LNCAP (cell line): Measurements from ENCODE around the gene ORAI3.

Experiments used
- CTCF ChIP-seq: fragments of 450-650 bp; IDR thresholded peaks from 2 replicates; pipeline ENCODE4 v1.5.1; 2017; ENCODE audit warnings: mild to moderate bottlenecking

Gene ORAI3

DNA sequence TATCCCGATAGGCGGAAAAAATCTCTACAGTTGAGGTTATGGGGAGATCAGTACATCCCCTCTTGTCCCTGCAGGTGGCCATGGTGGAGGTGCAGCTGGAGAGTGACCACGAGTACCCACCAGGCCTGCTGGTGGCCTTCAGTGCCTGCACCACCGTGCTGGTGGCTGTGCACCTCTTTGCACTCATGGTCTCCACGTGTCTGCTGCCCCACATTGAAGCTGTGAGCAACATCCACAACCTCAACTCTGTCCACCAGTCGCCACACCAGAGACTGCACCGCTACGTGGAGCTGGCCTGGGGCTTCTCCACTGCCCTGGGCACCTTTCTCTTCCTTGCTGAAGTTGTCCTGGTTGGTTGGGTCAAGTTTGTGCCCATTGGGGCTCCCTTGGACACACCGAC lies 4.2 kb downstream of the ORAI3 start:
- no peak for TF ChIP-seq CTCF

DNA sequence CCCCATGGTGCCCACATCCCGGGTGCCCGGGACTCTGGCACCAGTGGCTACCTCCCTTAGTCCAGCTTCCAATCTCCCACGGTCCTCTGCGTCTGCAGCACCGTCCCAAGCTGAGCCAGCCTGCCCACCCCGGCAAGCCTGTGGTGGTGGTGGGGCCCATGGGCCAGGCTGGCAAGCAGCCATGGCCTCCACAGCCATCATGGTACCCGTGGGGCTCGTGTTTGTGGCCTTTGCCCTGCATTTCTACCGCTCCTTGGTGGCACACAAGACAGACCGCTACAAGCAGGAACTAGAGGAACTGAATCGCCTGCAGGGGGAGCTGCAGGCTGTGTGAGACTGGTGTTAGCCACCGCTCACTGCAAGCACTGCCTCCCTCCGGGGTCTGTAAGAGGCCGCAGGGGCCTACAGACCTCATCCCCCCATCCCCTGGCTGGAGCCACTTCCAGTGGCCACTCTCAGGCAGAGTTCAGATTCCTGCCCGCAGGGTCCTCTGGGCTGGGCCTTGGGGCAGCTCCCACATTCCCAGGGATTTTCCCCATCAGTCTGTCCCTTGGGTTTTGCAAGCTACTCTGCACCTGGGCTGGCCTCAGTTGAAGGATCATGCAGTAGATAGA lies 4.8 kb downstream of the ORAI3 start:
- peak; percentile 52 for TF ChIP-seq CTCF

- TF ChIP-seq CTCF = no peak
Measured at GRCh38 chr16:30954993-30955392, 6.1 kb downstream of the ORAI3 start.

- TF ChIP-seq CTCF = no peak
Measured at GRCh38 chr16:30956601-30957455, 8.0 kb downstream of the ORAI3 start.

DNA sequence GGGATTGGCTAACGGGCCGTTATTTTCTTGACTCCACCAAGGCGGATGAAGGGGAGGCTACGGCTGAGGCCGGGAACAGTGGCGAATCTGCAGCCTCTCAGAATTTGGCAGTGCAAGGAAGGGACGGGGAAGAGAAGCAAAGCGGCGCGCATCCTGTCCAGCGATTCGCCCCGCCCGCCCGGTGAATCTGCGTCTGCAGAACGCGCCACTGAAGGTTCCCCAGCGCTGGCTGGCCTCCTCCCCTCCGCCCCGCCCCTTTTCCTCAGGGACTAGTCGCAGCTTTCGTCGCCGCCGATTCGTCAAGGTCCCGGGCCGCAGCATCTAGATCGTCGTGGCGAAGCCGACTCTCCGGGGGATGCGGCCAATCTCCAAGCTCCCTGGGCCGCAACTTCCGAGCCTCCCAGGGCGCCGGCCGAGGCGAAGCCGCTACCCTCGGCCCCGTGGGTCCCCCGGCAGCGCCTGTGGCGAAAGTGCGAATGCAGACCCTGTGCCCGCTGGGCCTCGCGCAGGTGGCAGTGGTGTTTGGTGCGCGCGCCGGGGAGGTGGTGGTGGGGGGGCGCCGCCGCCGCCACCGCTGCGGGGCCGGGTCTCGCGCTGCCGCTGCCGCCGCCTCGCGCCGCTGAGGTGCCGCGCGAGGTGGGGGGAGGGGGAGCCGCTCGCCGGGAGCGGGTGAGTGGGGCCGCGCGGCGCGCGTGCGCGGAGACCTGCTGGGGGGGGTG lies 8.7 kb downstream of the ORAI3 start, which contains the start of gene SETD1A:
Gene SETD1A, plus strand, starts transcription at position 299 of the 719 bp plus-strand sequence. CDS start 978 bp downstream, outside the sequence.
- no peak for TF ChIP-seq CTCF

DNA sequence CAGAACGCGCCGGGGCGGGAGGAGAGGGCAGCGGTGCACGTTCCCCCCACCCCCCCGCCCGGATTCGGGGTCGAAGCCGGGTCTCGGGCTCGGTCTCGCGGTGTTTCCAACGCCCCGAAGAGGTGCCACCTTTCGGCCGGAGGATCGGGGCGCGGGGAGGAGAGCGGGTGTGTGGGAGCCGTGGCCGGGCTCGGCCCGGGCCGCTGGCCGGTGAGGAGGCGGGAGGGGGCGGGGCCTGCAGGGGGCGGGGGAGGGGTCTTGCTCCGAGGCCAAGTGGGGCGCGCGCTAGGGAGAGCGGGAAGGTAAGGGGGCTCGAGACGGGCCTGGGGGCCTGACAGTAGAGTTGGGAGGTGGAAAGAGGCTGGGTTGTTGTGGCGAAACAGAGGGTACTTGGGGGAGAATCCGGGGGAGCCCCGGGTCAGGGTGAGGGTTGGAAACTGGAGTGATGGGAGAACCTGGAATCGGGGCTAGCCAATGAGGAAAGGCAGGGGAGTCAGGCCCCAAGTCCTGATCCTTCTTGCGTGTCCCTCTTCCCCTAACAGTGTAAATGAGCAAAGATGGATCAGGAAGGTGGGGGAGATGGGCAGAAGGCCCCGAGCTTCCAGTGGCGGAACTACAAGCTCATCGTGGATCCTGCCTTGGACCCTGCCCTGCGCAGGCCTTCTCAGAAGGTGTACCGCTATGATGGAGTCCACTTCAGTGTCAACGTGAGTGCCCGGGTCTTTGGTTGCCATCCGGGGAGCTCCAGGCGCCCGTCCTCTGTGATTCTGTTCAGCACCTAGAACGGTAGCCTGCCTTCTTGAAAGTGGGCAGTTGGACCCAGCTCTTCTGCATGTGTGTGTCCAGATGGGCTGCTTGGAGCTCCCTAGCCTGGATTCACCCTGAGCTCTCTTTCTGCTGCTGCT lies 9.6 kb downstream of the ORAI3 start:
- no peak for TF ChIP-seq CTCF

GRCh38 chr16:30961384-30961783 lies 12.5 kb downstream of the ORAI3 start:
- TF ChIP-seq CTCF = no peak
